ENCODE measurements around the gene NEU2. TPM values are rescaled to one million over a fixed set of nuclear protein-coding genes. Genes with fewer than 3 reads are reported as not detected.

The NEU2 gene
- total and polyA plus RNA-seq, 4 donors, result not detected

DNA sequence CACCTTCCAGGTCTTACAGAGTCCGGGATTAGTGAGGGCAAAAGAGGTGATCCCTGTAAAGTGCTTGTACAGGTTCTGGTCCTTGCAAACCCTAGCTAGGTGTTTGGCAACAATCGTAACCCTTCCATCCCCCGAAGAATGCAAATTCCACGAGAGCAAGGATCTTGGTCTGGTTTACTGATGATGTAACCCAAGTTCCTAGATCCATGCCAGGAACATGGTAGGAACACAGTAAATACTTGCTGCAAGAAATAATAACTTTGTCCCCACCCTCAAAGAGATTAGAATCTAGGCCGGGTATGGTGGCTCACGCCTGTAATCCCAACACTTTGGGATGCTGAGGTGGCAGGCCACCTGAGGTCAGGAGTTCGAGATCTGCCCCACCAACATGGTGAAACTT lies 6.8 kb upstream of the NEU2 start:
- TF ChIP-seq, protein P1, sequence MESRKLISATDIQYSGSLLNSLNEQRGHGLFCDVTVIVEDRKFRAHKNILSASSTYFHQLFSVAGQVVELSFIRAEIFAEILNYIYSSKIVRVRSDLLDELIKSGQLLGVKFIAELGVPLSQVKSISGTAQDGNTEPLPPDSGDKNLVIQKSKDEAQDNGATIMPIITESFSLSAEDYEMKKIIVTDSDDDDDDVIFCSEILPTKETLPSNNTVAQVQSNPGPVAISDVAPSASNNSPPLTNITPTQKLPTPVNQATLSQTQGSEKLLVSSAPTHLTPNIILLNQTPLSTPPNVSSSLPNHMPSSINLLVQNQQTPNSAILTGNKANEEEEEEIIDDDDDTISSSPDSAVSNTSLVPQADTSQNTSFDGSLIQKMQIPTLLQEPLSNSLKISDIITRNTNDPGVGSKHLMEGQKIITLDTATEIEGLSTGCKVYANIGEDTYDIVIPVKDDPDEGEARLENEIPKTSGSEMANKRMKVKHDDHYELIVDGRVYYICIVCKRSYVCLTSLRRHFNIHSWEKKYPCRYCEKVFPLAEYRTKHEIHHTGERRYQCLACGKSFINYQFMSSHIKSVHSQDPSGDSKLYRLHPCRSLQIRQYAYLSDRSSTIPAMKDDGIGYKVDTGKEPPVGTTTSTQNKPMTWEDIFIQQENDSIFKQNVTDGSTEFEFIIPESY (IDR thresholded peaks at IDR 0.05), result no peak
- TF ChIP-seq SP1 (IDR thresholded peaks at IDR 0.05) (no peak), FOXA2 (IDR thresholded peaks at IDR 0.05) (no peak), HNF4G (IDR thresholded peaks at IDR 0.05) (no peak), MAX (IDR thresholded peaks at IDR 0.05) (no peak), TAF1 (conservative IDR thresholded peaks at IDR 0.05) (no peak), RXRA (IDR thresholded peaks at IDR 0.05) (no peak), YY1 (IDR thresholded peaks at IDR 0.05) (no peak), HNF4A (conservative IDR thresholded peaks at IDR 0.05) (no peak), ATF3 (IDR thresholded peaks at IDR 0.05) (no peak), EGR1 (IDR thresholded peaks at IDR 0.05; ENCODE audit: low read depth in 2 of 2) (no peak), FOXA1 (IDR thresholded peaks at IDR 0.05) (no peak), NR2F2 (IDR thresholded peaks at IDR 0.05) (no peak), GABPA (IDR thresholded peaks at IDR 0.05 in 1 of 2, conservative IDR thresholded peaks at IDR 0.05 in 1 of 2) (no peak)
- Histone ChIP-seq H3K27ac (ENCODE audit: low read depth in 1 of 2, low read length in 2 of 2) (no peak overlapping the region), H3K4me1 (ENCODE audit: control insufficient read depth in 4 of 4, insufficient read depth in 4 of 4, low read length in 3 of 4) (no peaks in the 10 kb centered on the region), H3K9me3 (ENCODE audit: control insufficient read depth in 4 of 4, low read length in 3 of 4) (no peaks in the 10 kb centered on the region), H3K9ac (ENCODE audit: low read depth in 1 of 2, low read length in 2 of 2) (no peak overlapping the region), H3K27me3 (ENCODE audit: control insufficient read depth in 4 of 4, insufficient read depth in 4 of 4, low read length in 3 of 4) (no peaks in the 10 kb centered on the region), H3K4me3 (ENCODE audit: low read depth in 1 of 3, low read length in 3 of 3) (no peak overlapping the region), H3K36me3 (ENCODE audit: control insufficient read depth in 4 of 4, insufficient read depth in 3 of 4, low read depth in 1 of 4, low read length in 3 of 4) (no peaks in the 10 kb centered on the region)
- DNase-seq (ENCODE audit: low spot score), result no peak
- WGBS, result 80% methylated on average over 7 of the region's 7 CpGs

- DNase-seq (ENCODE audit: low spot score), result no peak
- no peak overlapping the region for H3K4me3 ChIP-seq (ENCODE audit: low read depth in 1 of 3, low read length in 3 of 3)
- H3K36me3 ChIP-seq (ENCODE audit: control insufficient read depth in 4 of 4, insufficient read depth in 3 of 4, low read depth in 1 of 4, low read length in 3 of 4), result no peaks in the 10 kb centered on the region
- H3K9me3 ChIP-seq (ENCODE audit: control insufficient read depth in 4 of 4, low read length in 3 of 4), result no peaks in the 10 kb centered on the region
- H3K4me1 ChIP-seq (ENCODE audit: control insufficient read depth in 4 of 4, insufficient read depth in 4 of 4, low read length in 3 of 4), result no peaks in the 10 kb centered on the region
- TF ChIP-seq RAD21 (IDR thresholded peaks at IDR 0.05) (no peak), EGR1 (IDR thresholded peaks at IDR 0.05; ENCODE audit: low read depth in 2 of 2) (no peak), ATF3 (IDR thresholded peaks at IDR 0.05) (no peak), FOXA2 (IDR thresholded peaks at IDR 0.05) (no peak), JUND (IDR thresholded peaks at IDR 0.05) (no peak), FOXA1 (IDR thresholded peaks at IDR 0.05) (no peak), GABPA (IDR thresholded peaks at IDR 0.05 in 1 of 2, conservative IDR thresholded peaks at IDR 0.05 in 1 of 2) (no peak), TAF1 (conservative IDR thresholded peaks at IDR 0.05) (no peak), HNF4A (conservative IDR thresholded peaks at IDR 0.05) (no peak), NR2F2 (IDR thresholded peaks at IDR 0.05) (no peak), MAX (IDR thresholded peaks at IDR 0.05) (no peak), HNF4G (IDR thresholded peaks at IDR 0.05) (no peak), RXRA (IDR thresholded peaks at IDR 0.05) (no peak), SP1 (IDR thresholded peaks at IDR 0.05) (no peak)
- TF ChIP-seq, protein P2, sequence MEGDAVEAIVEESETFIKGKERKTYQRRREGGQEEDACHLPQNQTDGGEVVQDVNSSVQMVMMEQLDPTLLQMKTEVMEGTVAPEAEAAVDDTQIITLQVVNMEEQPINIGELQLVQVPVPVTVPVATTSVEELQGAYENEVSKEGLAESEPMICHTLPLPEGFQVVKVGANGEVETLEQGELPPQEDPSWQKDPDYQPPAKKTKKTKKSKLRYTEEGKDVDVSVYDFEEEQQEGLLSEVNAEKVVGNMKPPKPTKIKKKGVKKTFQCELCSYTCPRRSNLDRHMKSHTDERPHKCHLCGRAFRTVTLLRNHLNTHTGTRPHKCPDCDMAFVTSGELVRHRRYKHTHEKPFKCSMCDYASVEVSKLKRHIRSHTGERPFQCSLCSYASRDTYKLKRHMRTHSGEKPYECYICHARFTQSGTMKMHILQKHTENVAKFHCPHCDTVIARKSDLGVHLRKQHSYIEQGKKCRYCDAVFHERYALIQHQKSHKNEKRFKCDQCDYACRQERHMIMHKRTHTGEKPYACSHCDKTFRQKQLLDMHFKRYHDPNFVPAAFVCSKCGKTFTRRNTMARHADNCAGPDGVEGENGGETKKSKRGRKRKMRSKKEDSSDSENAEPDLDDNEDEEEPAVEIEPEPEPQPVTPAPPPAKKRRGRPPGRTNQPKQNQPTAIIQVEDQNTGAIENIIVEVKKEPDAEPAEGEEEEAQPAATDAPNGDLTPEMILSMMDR (IDR thresholded peaks at IDR 0.05; ENCODE audit: low read depth, low read length, missing input control), result no peak
- TF ChIP-seq, protein P1 (IDR thresholded peaks at IDR 0.05), result no peak
- 93% methylated on average over 4 of the region's 4 CpGs for WGBS
- no peak overlapping the region for H3K9ac ChIP-seq (ENCODE audit: low read depth in 1 of 2, low read length in 2 of 2)
- no peaks in the 10 kb centered on the region for H3K27me3 ChIP-seq (ENCODE audit: control insufficient read depth in 4 of 4, insufficient read depth in 4 of 4, low read length in 3 of 4)
- H3K27ac ChIP-seq (ENCODE audit: low read depth in 1 of 2, low read length in 2 of 2), result no peak overlapping the region
Observed at GRCh38 chr2:233026198-233026813, 6.2 kb upstream of the NEU2 start.
